ENCODE results near the gene ATG12. TPM values are rescaled to one million over a fixed set of nuclear protein-coding genes. Genes with fewer than 3 reads are reported as not detected.

ATG12 gene
- total and polyA plus RNA-seq, 2 experiments from 2014 or later: 52.6 to 109 TPM

DNA sequence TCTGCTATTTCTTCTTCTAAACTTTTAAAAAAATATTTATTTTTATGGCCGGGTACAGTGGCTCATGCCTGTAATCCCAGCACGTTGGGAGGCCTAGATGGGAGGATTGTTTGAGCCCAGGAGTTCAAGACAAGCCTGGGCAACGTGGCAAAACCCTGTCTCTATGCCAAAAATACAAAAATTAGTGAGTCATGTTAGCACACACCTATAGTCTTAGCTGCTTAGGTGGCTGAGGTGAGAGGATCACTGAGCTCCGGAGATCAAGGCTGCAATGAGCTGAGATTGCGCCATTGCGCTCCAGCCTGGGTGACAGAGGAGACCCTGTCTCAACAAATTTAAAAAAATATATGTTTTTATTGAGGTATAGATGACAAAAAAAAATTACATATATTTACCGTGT is 5.9 kb upstream of the ATG12 start:
- Histone ChIP-seq H3K4me3 (no peak overlapping the region), H3K27me3 (ENCODE audit: insufficient read depth) (peaks cover 11% of the 10 kb centered on the region), H3K4me2 (no peak overlapping the region), H3K27ac (ENCODE audit: low read depth) (no peak overlapping the region), H3F3A (replicated peaks; ENCODE audit: low read depth) (no peaks in the 10 kb centered on the region), H2AFZ (no peak overlapping the region), H4K20me1 (replicated peaks; ENCODE audit: insufficient read depth) (peaks cover 24% of the 10 kb centered on the region; the same call in 1 of the 2 replicates), H3K4me1 (ENCODE audit: insufficient read depth) (peaks cover 18% of the 10 kb centered on the region), H3K36me3 (ENCODE audit: insufficient read depth) (no peaks in the 10 kb centered on the region), H3K9me2 (ENCODE audit: insufficient read depth) (no peaks in the 10 kb centered on the region), H3K79me2 (replicated peaks; ENCODE audit: insufficient read depth) (peaks cover 100% of the 10 kb centered on the region)
- no peak overlapping the region for H3K4me3 Mint-ChIP-seq
- no peaks in the 10 kb centered on the region; the same call in 2 of the 3 replicates for H3K36me3 Mint-ChIP-seq (ENCODE audit: low read depth)
- peaks cover 2% of the 10 kb centered on the region for H3K27me3 Mint-ChIP-seq (ENCODE audit: insufficient read depth, low read depth, poor library complexity)
- H3K9me3 Mint-ChIP-seq: no peaks in the 10 kb centered on the region
- no peak for ATAC-seq
- no peak for TF ChIP-seq POLR2AphosphoS5 (IDR thresholded peaks at IDR 0.05; ENCODE audit: low read depth)
- no peak for TF ChIP-seq ZNF114 (CRISPR knock-in tag; IDR thresholded peaks at IDR 0.05)
- TF ChIP-seq EZH2 (IDR thresholded peaks at IDR 0.05; ENCODE audit: low read depth, unreplicated experiment): no peak
- no peak for TF ChIP-seq ZNF331 (CRISPR knock-in tag; IDR thresholded peaks at IDR 0.05; ENCODE audit: low read depth)
- TF ChIP-seq, protein P1, sequence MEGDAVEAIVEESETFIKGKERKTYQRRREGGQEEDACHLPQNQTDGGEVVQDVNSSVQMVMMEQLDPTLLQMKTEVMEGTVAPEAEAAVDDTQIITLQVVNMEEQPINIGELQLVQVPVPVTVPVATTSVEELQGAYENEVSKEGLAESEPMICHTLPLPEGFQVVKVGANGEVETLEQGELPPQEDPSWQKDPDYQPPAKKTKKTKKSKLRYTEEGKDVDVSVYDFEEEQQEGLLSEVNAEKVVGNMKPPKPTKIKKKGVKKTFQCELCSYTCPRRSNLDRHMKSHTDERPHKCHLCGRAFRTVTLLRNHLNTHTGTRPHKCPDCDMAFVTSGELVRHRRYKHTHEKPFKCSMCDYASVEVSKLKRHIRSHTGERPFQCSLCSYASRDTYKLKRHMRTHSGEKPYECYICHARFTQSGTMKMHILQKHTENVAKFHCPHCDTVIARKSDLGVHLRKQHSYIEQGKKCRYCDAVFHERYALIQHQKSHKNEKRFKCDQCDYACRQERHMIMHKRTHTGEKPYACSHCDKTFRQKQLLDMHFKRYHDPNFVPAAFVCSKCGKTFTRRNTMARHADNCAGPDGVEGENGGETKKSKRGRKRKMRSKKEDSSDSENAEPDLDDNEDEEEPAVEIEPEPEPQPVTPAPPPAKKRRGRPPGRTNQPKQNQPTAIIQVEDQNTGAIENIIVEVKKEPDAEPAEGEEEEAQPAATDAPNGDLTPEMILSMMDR (conservative IDR thresholded peaks at IDR 0.05; ENCODE audit: low read depth in 2 of 2): no peak
- no peak for TF ChIP-seq EZH2phosphoT487 (IDR thresholded peaks at IDR 0.05; ENCODE audit: unreplicated experiment)
- TF ChIP-seq STAT1 (IDR thresholded peaks at IDR 0.05; ENCODE audit: unreplicated experiment): no peak
- TF ChIP-seq, protein P2, sequence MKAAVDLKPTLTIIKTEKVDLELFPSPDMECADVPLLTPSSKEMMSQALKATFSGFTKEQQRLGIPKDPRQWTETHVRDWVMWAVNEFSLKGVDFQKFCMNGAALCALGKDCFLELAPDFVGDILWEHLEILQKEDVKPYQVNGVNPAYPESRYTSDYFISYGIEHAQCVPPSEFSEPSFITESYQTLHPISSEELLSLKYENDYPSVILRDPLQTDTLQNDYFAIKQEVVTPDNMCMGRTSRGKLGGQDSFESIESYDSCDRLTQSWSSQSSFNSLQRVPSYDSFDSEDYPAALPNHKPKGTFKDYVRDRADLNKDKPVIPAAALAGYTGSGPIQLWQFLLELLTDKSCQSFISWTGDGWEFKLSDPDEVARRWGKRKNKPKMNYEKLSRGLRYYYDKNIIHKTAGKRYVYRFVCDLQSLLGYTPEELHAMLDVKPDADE (IDR thresholded peaks at IDR 0.05): no peak
- TF ChIP-seq NANOG (IDR thresholded peaks at IDR 0.05; ENCODE audit: borderline replicate concordance): no peak
- TF ChIP-seq, protein P3, sequence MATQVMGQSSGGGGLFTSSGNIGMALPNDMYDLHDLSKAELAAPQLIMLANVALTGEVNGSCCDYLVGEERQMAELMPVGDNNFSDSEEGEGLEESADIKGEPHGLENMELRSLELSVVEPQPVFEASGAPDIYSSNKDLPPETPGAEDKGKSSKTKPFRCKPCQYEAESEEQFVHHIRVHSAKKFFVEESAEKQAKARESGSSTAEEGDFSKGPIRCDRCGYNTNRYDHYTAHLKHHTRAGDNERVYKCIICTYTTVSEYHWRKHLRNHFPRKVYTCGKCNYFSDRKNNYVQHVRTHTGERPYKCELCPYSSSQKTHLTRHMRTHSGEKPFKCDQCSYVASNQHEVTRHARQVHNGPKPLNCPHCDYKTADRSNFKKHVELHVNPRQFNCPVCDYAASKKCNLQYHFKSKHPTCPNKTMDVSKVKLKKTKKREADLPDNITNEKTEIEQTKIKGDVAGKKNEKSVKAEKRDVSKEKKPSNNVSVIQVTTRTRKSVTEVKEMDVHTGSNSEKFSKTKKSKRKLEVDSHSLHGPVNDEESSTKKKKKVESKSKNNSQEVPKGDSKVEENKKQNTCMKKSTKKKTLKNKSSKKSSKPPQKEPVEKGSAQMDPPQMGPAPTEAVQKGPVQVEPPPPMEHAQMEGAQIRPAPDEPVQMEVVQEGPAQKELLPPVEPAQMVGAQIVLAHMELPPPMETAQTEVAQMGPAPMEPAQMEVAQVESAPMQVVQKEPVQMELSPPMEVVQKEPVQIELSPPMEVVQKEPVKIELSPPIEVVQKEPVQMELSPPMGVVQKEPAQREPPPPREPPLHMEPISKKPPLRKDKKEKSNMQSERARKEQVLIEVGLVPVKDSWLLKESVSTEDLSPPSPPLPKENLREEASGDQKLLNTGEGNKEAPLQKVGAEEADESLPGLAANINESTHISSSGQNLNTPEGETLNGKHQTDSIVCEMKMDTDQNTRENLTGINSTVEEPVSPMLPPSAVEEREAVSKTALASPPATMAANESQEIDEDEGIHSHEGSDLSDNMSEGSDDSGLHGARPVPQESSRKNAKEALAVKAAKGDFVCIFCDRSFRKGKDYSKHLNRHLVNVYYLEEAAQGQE (IDR thresholded peaks at IDR 0.05; ENCODE audit: unreplicated experiment): no peak
- TF ChIP-seq, protein P4, sequence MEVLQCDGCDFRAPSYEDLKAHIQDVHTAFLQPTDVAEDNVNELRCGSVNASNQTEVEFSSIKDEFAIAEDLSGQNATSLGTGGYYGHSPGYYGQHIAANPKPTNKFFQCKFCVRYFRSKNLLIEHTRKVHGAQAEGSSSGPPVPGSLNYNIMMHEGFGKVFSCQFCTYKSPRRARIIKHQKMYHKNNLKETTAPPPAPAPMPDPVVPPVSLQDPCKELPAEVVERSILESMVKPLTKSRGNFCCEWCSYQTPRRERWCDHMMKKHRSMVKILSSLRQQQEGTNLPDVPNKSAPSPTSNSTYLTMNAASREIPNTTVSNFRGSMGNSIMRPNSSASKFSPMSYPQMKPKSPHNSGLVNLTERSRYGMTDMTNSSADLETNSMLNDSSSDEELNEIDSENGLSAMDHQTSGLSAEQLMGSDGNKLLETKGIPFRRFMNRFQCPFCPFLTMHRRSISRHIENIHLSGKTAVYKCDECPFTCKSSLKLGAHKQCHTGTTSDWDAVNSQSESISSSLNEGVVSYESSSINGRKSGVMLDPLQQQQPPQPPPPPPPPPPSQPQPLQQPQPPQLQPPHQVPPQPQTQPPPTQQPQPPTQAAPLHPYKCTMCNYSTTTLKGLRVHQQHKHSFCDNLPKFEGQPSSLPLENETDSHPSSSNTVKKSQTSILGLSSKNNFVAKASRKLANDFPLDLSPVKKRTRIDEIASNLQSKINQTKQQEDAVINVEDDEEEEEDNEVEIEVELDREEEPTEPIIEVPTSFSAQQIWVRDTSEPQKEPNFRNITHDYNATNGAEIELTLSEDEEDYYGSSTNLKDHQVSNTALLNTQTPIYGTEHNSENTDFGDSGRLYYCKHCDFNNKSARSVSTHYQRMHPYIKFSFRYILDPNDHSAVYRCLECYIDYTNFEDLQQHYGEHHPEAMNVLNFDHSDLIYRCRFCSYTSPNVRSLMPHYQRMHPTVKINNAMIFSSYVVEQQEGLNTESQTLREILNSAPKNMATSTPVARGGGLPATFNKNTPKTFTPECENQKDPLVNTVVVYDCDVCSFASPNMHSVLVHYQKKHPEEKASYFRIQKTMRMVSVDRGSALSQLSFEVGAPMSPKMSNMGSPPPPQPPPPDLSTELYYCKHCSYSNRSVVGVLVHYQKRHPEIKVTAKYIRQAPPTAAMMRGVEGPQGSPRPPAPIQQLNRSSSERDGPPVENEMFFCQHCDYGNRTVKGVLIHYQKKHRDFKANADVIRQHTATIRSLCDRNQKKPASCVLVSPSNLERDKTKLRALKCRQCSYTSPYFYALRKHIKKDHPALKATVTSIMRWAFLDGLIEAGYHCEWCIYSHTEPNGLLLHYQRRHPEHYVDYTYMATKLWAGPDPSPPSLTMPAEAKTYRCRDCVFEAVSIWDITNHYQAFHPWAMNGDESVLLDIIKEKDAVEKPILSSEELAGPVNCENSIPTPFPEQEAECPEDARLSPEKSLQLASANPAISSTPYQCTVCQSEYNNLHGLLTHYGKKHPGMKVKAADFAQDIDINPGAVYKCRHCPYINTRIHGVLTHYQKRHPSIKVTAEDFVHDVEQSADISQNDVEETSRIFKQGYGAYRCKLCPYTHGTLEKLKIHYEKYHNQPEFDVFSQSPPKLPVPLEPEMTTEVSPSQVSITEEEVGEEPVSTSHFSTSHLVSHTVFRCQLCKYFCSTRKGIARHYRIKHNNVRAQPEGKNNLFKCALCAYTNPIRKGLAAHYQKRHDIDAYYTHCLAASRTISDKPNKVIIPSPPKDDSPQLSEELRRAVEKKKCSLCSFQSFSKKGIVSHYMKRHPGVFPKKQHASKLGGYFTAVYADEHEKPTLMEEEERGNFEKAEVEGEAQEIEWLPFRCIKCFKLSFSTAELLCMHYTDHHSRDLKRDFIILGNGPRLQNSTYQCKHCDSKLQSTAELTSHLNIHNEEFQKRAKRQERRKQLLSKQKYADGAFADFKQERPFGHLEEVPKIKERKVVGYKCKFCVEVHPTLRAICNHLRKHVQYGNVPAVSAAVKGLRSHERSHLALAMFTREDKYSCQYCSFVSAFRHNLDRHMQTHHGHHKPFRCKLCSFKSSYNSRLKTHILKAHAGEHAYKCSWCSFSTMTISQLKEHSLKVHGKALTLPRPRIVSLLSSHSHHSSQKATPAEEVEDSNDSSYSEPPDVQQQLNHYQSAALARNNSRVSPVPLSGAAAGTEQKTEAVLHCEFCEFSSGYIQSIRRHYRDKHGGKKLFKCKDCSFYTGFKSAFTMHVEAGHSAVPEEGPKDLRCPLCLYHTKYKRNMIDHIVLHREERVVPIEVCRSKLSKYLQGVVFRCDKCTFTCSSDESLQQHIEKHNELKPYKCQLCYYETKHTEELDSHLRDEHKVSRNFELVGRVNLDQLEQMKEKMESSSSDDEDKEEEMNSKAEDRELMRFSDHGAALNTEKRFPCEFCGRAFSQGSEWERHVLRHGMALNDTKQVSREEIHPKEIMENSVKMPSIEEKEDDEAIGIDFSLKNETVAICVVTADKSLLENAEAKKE (CRISPR knock-in tag; IDR thresholded peaks at IDR 0.05): no peak
- no peak for TF ChIP-seq CREB1 (CRISPR knock-in tag; IDR thresholded peaks at IDR 0.05; ENCODE audit: low read depth)
- TF ChIP-seq JUNB (IDR thresholded peaks at IDR 0.05; ENCODE audit: unreplicated experiment): no peak
- DNase-seq (ENCODE audit: low spot score): no peak
- H3K27ac Mint-ChIP-seq: no peak overlapping the region
- peaks cover 32% of the 10 kb centered on the region for H3K4me1 Mint-ChIP-seq

Data from GM23338 (cell line).